NCI-H2196 treated with DMSO at 0.1 percent for 48 hours (cell line): ENCODE measurements around the gene PPP2R3B.
"Not testable (repeated sequence)": the region's sequence is repeated elsewhere in the genome, so short reads cannot be mapped to it uniquely, and the experiment has no call there.

Experiments
- DNase-seq: peaks from one replicate; lab custom pipeline; 2025; ENCODE audit not compliant: unreplicated experiment; lab: John Stamatoyannopoulos, UW

The PPP2R3B gene

GRCh38 chrX:320126-320783, 66.5 kb downstream of the PPP2R3B start:
- no peak for DNase-seq

GRCh38 chrX:319579-320125, 67.1 kb downstream of the PPP2R3B start:
- no peak for DNase-seq

GRCh38 chrX:318739-319578, 67.7 kb downstream of the PPP2R3B start, which contains the start of gene GTPBP6:
Gene GTPBP6, minus strand, starts transcription at chrX:318796. Its CDS starts 9 bp downstream, at chrX:318787.
- DNase-seq = no peak

DNA sequence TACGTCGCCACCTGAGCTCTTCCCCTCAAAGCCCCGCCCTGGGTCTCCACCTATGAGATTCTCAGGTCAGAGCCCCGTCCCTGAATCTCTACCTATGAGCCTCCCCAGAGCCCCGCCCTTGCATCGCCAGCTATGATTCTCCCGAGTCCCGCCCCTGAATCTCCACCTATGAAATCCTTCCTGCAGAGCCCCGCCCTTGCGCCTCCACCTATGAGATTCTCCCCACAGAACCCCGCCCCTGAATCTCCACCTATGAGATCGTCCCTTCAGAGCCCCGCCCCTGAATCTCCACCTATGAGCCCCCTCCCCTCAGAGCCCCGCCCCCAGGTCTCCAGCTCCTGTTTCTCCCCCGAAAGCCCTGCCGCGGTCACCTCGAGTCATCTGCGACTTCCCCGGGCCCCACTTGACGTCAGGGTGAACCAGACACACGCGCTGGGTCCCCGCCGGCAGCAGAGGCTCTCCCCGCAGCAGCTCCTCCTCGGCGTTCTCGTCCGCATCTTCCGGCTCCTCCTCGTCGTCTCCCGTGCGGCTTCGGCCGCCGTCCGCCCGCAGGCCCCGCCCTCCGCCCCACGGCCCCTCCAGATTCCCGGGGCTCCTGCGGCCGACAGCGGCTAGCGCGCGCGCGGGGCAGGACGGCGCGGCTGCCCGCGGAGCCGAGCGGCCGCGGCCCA, 68.5 kb downstream of the PPP2R3B start:
- DNase-seq = no peak

GRCh38 chrX:317424-318067, 69.2 kb downstream of the PPP2R3B start:
- DNase-seq = no peak

DNA sequence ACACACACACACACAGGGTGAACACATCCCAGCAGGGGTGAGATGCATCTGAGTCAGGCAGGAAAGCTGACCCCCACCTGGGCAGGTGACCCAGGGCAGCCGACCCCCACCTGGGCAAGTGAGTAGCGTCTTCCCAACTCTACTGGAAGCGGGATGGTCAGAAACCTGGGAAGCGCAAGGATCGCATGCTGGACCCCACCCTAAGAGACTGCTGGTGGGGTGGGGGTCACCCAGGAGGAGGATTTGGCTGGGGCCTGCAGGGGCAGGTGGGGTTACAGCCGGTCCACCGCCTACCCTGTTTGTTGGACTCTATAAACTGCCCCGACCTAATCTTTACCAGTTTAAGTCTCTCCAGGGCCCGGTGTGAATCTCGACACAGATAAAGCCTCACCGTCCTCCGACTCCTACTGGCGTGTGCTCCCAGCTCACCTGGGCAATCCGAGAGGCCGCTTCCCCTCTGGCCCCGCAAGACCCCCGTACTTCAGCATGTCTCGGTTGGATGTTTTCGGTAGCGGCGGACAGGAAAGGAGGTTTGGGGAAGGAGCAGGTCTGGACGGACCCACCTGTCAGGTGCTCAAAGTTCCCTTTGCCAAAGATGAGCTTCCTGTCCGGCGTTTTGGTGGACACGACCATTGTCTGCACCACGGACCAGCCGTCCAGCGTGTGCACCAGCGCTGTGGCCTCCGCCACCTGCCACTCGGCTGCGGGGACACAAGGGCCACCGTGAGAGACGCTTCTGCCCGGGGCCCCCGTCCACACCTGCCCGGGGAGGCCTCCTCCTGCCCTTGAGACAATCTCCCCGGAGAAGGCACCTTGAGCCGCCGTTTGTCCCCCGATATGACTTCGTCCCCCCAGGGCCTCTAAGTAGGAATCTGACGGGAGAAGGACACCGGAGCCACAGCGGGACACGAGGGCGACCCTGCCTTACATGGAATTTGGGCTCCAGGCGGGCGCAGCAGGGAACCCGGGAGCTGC, 70.1 kb downstream of the PPP2R3B start:
- no peak for DNase-seq

- no peak for DNase-seq
Measured at GRCh38 chrX:314781-315595, 71.7 kb downstream of the PPP2R3B start.

GRCh38 chrX:314049-314448, 72.7 kb downstream of the PPP2R3B start:
- no peak for DNase-seq

- no peak for DNase-seq
Measured at GRCh38 chrX:313546-313945, 73.2 kb downstream of the PPP2R3B start.

GRCh38 chrX:312621-313331, 73.9 kb downstream of the PPP2R3B start:
- DNase-seq = no peak

- no peak for DNase-seq
Measured at GRCh38 chrX:311156-312129, 75.3 kb downstream of the PPP2R3B start.

- no peak for DNase-seq
Measured at GRCh38 chrX:310621-311155, 76.0 kb downstream of the PPP2R3B start.

GRCh38 chrX:308821-309520, 77.7 kb downstream of the PPP2R3B start:
- DNase-seq = no peak

- DNase-seq = no peak
Measured at GRCh38 chrX:307261-308111, 79.2 kb downstream of the PPP2R3B start.

- DNase-seq = not testable (repeated sequence)
Measured at GRCh38 chrX:306614-307251, 80.0 kb downstream of the PPP2R3B start.
